GM19324 (cell line): ENCODE measurements around the gene CBX7.

Experiments used
- ATAC-seq: cut with Tn5 transposase; IDR thresholded peaks from one replicate; pipeline ENCODE4 v1.9.1; 2021; ENCODE audit warnings: mild to moderate bottlenecking, moderate library complexity; ENCODE audit not compliant: unreplicated experiment, low FRiP score

Gene CBX7

DNA sequence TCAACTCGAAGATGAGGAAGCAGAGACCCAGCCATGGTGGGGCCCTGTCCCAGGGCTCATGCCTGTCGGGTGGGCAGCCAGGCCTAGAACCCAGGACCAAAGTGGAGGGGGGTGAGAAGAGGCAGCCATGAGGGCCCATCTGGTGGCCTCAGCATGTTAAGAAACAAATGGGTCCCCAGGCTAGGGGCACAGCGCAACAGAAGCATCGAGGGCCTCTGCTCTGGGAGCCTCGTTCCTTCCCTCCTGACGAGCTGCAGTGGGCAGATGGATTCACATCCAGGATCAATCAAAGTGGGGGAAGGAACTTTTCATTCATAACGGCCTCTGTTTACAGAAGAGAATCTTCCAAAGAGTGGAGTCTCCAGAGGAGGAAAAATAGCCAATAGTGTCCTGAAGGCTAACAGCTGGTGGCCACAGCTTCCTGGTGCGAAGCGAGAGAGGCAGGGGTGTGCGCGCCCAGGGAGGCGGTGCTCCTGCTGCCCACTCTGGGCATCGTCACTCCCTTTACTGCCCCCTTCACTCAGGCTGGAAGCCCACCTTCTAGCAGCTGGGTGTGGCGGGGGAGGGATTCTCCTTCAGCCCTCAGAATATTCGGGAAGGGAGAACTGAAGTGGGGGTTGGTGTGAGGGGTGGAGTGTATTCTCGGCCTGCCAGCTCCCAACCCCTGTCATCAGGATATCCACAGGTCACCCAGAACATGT, 4.3 kb downstream of the CBX7 start:
- no peak for ATAC-seq

GRCh38 chr22:39147335-39148025, 5.0 kb downstream of the CBX7 start:
- no peak for ATAC-seq

DNA sequence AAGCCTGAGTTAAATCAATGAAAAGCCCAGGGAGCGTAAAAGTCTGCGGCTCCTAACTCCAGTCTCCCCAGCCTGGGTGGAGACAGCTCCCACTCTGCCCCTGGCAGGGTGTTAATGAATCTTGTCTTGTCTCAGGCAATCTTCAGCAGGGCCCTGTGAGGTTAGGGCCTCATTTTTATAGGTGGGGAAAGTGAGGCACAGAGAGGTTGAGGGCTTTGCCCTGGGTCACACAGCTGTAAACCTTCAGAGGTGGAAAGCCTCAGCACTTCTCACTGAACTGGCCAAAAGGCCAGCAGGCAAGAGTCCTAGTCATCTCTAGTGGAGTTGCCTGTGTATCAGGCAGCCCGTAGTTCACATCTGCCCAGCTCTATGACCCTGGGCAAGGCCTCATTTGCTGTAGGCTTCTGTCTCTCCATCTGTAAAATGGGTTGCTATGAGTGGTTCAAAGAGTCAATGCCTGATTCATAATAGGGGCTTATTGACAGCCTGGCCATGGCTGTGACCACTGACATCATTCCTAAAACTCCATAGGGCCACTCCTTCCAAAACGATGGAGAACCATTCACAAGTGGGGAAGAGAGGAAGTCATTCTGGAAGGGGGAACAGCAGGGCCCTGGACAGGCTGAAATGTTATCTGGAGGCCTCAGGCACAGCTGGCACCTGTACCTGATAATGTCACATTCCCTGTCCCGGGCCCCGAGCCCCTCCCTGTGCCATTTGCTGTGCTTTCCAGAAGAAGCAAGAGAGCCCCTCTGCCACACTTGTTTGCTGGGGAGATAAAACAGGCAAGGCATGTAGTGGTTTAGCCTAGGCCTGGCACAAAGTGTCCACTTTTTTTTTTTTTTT, 6.0 kb downstream of the CBX7 start:
- no peak for ATAC-seq

DNA sequence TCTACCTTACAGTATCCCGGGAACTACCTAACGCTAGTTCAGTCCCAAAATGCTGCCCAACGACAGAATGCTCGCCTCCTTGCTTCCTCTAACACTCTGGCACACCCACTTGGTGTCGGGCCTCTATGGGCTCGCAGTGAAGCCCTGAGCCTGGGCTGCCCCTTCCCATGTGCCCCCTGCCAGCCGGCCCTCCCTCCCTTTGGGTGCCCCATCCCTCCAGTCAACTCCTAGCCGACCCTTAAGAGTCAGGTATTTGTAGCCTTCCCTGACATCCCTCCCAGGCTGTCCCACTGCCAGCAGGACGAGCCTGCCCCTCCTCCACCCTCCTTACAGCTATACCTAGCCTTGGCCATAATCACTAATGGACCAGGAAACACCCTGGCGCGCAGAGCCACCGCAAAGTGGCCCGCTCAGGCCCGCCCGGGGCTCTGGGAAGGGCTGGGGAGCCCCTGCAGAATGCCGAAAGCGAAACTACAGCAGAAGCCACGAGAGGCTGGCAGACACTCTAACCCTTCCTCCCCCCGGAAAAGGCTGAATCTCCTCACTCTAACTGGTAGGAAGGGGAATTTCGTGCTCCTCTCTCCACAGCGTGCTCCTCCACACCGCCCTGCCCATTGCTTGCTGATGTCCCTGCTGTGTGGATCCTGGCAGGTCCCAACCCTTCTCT, 8.2 kb downstream of the CBX7 start:
- peak; percentile 32 for ATAC-seq

DNA sequence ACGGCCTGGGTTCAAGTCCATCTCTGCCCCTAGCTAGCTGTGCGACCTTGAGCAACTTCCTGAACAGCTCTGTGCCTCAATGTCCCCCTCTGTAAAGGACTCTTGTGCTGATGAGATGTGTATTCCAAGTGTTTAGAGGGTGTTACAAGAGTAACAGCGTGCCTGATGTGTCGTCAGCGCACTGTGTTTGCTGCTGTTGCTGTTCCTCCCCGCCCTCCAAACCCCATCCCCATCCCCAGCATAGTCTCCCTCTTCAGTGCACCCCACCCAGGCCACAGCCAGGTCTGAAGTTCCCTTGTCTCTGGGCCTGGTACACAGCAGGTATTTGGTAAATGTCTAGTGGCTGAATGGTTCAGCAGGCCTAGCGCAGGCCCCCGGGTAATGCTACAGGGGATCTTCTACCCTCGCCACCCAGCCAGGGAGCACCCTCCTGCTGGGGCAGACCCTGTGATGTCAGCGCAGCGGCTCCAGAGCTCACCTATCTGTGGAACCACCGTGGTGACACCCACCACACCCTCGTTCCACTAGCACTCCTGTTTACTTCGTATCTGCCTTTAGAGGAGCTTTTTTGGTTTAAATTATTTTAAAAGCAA, 10.3 kb downstream of the CBX7 start:
- ATAC-seq = no peak

DNA sequence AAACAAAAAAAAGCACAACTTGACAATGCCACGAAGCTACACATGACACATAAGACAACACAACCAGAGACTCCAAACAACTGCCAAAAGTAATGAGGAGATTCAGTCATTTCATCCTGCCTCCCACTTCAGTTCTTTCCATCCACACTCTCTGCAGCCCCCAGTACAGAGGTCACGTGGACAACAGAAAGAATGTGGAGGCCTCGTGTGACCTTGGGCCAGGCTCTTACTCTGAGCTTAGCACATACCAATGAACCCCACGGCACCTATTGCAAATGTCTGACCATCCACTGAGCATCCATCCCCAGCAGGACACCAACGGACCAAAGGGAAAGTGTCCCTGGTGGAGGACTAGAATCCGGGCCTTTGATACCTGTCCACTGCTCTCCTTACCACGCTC, 12.5 kb downstream of the CBX7 start:
- ATAC-seq = no peak

DNA sequence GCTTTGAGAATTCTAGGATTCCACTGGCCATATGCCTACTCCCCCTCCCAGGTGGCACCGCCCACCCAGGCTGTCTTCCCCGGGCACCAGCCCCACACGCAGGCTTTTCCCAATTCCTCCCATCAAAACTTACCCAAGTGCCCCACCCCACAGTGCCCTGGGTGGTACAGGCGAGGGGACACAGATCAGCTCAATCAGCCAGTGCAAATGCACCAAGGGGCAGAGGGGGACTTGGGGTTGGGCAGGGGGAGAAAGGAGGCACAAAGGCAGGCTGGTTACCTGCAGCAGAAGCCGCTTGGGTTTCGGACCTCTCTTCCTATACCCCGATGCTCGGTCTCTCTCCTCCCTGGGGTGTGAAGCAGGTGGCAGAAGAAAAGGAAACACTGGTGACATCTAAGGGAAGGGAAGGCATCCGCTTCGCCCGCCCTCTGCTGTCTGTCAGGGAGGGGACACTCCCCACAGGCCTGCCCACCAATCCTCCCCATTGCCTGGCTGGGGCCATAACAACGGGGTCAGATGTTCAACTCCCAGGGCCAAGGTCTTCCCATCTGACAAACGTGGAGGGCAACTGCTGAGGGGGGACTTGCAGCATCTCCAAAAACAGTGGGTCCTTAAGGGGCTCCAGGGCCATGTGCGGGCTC, 14.0 kb downstream of the CBX7 start:
- ATAC-seq = no peak

- ATAC-seq = no peak
Observed at GRCh38 chr22:39136317-39136716, 16.2 kb downstream of the CBX7 start.

DNA sequence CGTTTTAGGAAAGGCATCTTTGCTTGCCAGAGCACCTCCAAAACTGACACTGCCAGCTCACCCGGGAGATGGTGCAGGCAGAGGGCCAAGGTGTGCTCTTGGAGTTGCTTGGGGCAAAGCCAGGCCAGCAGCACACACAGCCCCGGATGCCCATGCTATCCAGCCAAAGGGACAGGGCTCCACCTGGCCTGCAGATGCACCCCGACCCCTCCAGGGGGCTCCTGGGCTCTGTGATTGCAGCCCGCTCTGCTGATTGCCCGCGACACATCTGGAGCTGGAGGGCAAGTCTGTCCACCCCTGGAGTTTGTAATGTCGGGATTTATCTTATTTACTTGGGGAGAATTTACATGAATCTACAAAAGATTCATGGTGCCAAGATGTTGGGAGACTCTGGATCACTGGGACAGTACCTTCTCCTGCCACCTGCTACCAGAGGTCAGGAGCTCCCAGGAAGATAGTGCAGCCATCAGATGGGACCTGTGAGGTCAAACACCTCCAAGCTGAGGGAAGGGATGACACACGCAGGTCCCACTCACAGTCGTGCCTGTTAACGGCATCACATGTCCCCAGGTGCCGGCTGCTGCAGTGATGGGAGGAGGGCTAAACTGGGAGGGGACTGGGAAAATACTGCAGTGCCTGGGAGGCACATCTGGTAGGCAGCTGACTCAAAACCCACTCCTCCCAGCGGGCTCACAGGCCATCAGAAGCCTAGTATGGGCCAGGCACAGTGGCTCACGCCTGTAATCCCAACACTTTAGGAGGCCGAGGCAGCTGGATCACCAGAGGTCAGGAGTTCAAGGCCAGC, 17.2 kb downstream of the CBX7 start:
- ATAC-seq = no peak

GRCh38 chr22:39134366-39135091, 18.0 kb downstream of the CBX7 start:
- no peak for ATAC-seq

- ATAC-seq = no peak
Observed at GRCh38 chr22:39133871-39134270, 18.6 kb downstream of the CBX7 start.

GRCh38 chr22:39132871-39133524, 19.5 kb downstream of the CBX7 start:
- ATAC-seq = no peak

DNA sequence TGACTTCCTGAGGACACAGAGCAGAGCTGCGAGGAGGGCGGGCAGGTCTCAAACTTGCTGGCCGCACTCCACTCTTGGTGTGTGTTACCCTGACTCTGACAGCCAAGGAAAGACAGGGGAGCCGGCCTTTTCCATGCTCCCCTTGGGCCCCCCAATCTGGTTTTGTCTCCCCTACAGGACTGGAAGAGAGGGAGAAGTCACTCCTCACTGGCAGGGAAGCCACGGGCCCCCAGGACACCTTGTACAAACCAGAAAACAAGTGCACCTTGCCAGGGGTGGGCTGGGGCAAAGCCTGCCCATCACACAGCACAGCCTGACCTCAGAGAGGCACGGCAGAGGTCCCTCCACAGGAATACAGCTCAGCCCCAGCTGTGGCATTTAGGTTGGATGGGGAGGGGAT, 20.2 kb downstream of the CBX7 start:
- ATAC-seq = no peak

GRCh38 chr22:39130892-39131855, 21.3 kb downstream of the CBX7 start:
- no peak for ATAC-seq

DNA sequence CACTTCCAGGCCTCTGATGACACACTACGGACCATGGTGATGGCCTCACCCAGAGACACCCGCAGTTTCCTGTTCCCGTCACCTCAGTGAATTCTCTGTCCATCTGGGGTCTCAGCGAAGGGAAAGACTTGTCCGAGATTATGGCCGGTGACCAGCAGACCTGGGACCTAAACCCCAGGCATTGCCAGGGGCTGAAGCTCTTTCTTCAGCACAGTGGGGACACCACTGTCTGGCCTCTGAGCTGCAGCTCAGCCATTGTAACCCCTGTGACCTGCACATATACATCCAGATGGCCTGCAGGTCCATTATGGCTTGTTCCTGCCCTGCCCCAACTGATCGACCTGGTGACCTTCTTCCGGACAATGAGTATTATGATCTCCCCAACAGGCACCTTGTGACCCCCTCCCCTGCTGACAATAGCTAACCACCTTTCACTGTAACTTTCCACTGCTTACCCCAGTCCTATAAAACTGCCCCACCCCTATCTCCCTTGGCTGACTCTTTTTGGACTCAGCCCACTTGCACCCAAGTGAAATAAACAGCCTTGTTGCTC, 22.3 kb downstream of the CBX7 start:
- no peak for ATAC-seq

DNA sequence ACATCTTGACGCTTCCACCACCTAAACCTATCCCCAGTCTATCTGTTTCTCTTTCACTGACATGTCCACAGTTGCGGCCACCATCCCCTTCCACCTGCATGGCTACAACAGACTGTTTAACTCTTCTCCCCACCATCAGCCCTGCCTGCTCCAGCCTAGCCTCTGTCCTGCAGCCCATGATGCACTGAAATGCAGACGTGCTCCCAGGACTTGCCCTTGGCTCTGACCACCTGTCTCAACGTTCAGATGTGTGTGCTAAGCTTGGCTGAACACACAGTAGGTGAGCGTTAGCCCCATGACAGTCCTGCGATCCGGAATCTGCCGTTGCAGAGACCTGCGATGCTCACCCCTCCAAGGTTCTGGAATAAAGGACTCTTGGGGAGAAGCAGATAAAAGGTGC, 22.7 kb downstream of the CBX7 start:
- ATAC-seq = no peak

DNA sequence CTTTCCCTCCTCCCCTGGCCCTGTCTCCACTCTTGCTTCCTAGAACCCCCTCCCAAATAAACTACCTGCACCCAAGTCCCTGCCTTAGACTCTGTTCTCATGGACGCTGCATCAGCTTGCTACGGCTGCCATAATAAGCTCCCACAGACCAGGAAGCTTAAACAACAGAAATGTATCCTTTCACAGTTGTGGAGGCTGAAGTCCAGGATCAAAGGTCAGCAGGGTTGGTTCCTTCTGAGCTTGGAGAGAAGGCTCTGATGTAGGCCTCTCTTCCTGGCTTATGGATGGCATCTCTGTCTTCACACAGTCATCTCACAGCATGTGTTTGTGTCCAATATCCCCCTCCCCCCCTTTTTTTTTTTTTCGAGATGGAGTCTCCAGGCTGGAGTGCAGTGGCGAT, 23.4 kb downstream of the CBX7 start:
- ATAC-seq = no peak
